Hepatocyte (in vitro differentiated cells): ENCODE measurements around the gene STRBP.

Experiments
- CTCF ChIP-seq: fragments of 200-600 bp; sonication (generic); IDR thresholded peaks from 2 replicates; pipeline ENCODE4 v1.5.1; 2016; ENCODE audit warnings: antibody characterized with exemption, mild to moderate bottlenecking; ENCODE audit not compliant: poor library complexity
- EZH2 ChIP-seq: fragments of 200-600 bp; sonication (generic); IDR thresholded peaks from 2 replicates; pipeline ENCODE4 v1.6.1; 2016; ENCODE audit warnings: antibody characterized with exemption, mild to moderate bottlenecking, borderline replicate concordance
- EZH2phosphoT487 ChIP-seq: fragments of 200-600 bp; sonication (generic); IDR thresholded peaks from one replicate; pipeline ENCODE4 v1.6.1; 2018; ENCODE audit warnings: antibody characterized with exemption, mild to moderate bottlenecking, low read depth, moderate library complexity; ENCODE audit not compliant: unreplicated experiment, severe bottlenecking

- TF ChIP-seq CTCF (no peak), EZH2 (no peak), EZH2phosphoT487 (no peak)
Measured at GRCh38 chr9:123208626-123209174, 59.7 kb downstream of the STRBP start.
